B cell (primary cell): ENCODE measurements around the gene SCN2B. TPM values are rescaled to one million over a fixed set of nuclear protein-coding genes. Genes with fewer than 3 reads are reported as not detected.

Experiments
- ATAC-seq: fragments of 200-7000 bp; cut with Tn5 transposase; one replicate; pipeline ENCODE4 v1.10.0; 2021; ENCODE audit warnings: low read depth, mild to moderate bottlenecking, moderate number of reproducible peaks, moderate library complexity
- CTCF ChIA-PET: fragments of 350-600 bp; sonication (Branson Sonifier 250); formaldehyde crosslinking; loops from one replicate; lab custom pipeline; 2021; ENCODE audit warnings: antibody characterized with exemption, inconsistent platforms; lab: Charles Lee
- POLR2A ChIA-PET: fragments of 350-600 bp; sonication (Branson Sonifier 250); formaldehyde crosslinking; loops from one replicate; lab custom pipeline; 2021; ENCODE audit warnings: antibody characterized with exemption; lab: Charles Lee
- DNase-seq: peaks from one replicate; pipeline ENCODE4 v3.0.0; 2013
- H2AFZ ChIP-seq: 2 replicates; pipeline ENCODE4 v1.6.1; 2012; ENCODE audit warnings: mild to moderate bottlenecking, low read depth, low read length; ENCODE audit not compliant: insufficient read depth, poor library complexity, severe bottlenecking
- H3K27ac ChIP-seq, 2 donors: 1 replicate in 1 of 2; 2 replicates in 1 of 2; pipeline ENCODE4 v1.5.1; 2012 to 2013; ENCODE audit warnings: low read length in 2 of 2, mild to moderate bottlenecking in 2 of 2, moderate library complexity in 1 of 2
- H3K27me3 ChIP-seq, 4 experiments: fragments of 200-600 bp in 1 of 4; sonication (generic) in 1 of 4; replicated peaks in 1 of 4; 1 replicate in 2 of 4; 2 replicates in 2 of 4; pipeline versions ENCODE4 v1.6.1 to v1.7.0; 2013 to 2016; ENCODE audit warnings: low read length in 3 of 4, mild to moderate bottlenecking in 2 of 4, mixed read lengths in 1 of 4, moderate library complexity in 1 of 4; ENCODE audit not compliant: insufficient read depth in 4 of 4, control insufficient read depth in 3 of 4; ENCODE audit errors: control extremely low read depth in 1 of 4
- H3K36me3 ChIP-seq, 2 experiments: replicated peaks in 1 of 2; 1 replicate in 1 of 2; 2 replicates in 1 of 2; pipeline versions ENCODE4 v1.6.1 to v1.7.1; 2013; ENCODE audit warnings: low read length in 1 of 2; ENCODE audit not compliant: insufficient read depth in 2 of 2, control insufficient read depth in 1 of 2; ENCODE audit errors: control extremely low read depth in 1 of 2, extremely low read depth in 1 of 2
- H3K4me1 ChIP-seq, 2 donors: fragments of 200-600 bp in 1 of 2; sonication (generic) in 1 of 2; 1 replicate in 1 of 2; 2 replicates in 1 of 2; pipeline versions ENCODE4 v1.5.1 to v1.6.1; 2013 to 2017; ENCODE audit warnings: low read length in 2 of 2; ENCODE audit not compliant: control insufficient read depth in 2 of 2, insufficient read depth in 2 of 2
- H3K4me2 ChIP-seq: replicated peaks from 2 replicates; pipeline ENCODE3; 2012; ENCODE audit warnings: mild to moderate bottlenecking, low read depth, low read length; ENCODE audit not compliant: poor library complexity, severe bottlenecking
- H3K4me3 ChIP-seq, 5 experiments: fragments of 200-600 bp in 1 of 5; sonication (generic) in 1 of 5; 1 replicate in 3 of 5; 2 replicates in 2 of 5; pipeline versions ENCODE4 v1.5.1 to v1.7.0; 2011 to 2016; ENCODE audit warnings: low read length in 4 of 5, mild to moderate bottlenecking in 4 of 5, low read depth in 2 of 5, control low read depth in 1 of 5, moderate library complexity in 1 of 5; ENCODE audit not compliant: insufficient read depth in 1 of 5; ENCODE audit errors: control extremely low read depth in 1 of 5, extremely low read depth in 1 of 5
- H3K79me2 ChIP-seq: fragments of 200-600 bp; sonication (generic); one replicate; pipeline ENCODE4 v1.6.0; 2016; ENCODE audit warnings: low read length; ENCODE audit not compliant: control insufficient read depth, insufficient read depth
- H3K9ac ChIP-seq: fragments of 200-600 bp; sonication (generic); 2 replicates; pipeline ENCODE4 v1.6.1; 2017; ENCODE audit warnings: mild to moderate bottlenecking, low read length, moderate library complexity
- H3K9me3 ChIP-seq, 3 donors: one replicate each; pipeline versions ENCODE4 v1.6.1 to v1.7.1; 2013; ENCODE audit warnings: low read length in 2 of 3; ENCODE audit not compliant: control insufficient read depth in 2 of 3, insufficient read depth in 1 of 3; ENCODE audit errors: control extremely low read depth in 1 of 3
- H4K20me1 ChIP-seq: 2 replicates; pipeline ENCODE4 v1.6.0; 2012; ENCODE audit warnings: mild to moderate bottlenecking, low read length; ENCODE audit not compliant: insufficient read depth, control insufficient read depth, poor library complexity, severe bottlenecking
- H3K27ac Mint-ChIP-seq: one replicate; pipeline ENCODE4 v1.8.0; 2021; ENCODE audit warnings: mixed read lengths
- H3K27me3 Mint-ChIP-seq: one replicate; pipeline ENCODE4 v1.8.0; 2021; ENCODE audit warnings: mixed read lengths
- H3K4me1 Mint-ChIP-seq: one replicate; pipeline ENCODE4 v1.8.0; 2021; ENCODE audit warnings: mixed read lengths
- H3K4me3 Mint-ChIP-seq: one replicate; pipeline ENCODE4 v1.8.0; 2021; ENCODE audit warnings: mixed read lengths
- H3K9me3 Mint-ChIP-seq: one replicate; pipeline ENCODE4 v1.8.0; 2022; ENCODE audit warnings: mixed read lengths; ENCODE audit not compliant: insufficient read depth
- CTCF ChIP-seq: fragments of 200-600 bp; IDR thresholded peaks from one replicate; pipeline ENCODE4 v1.8.0; 2022; ENCODE audit warnings: antibody characterized with exemption, mild to moderate bottlenecking
- EZH2 ChIP-seq: IDR thresholded peaks from 2 replicates; pipeline ENCODE4 v1.6.1; 2012; ENCODE audit warnings: borderline replicate concordance, low read depth, mild to moderate bottlenecking, moderate library complexity, low read length; ENCODE audit not compliant: insufficient read depth, poor library complexity, severe bottlenecking
- WGBS: methylation state at CpG from one replicate; pipeline ENCODE4 v1.1.5; 2013; ENCODE audit warnings: missing lambda C conversion rate; ENCODE audit not compliant: insufficient coverage; 5-methylcytosine and 5-hydroxymethylcytosine counted together
- intact Hi-C: fragments of 100-400 bp; cut with micrococcal nuclease; formaldehyde crosslinking; loops from one replicate; pipeline ENCODE4 v1.10.0; 2022
- polyA plus RNA-seq: library from polyadenylated mRNA; depleted of rRNA; stranded (reverse); fragments of >200 nt; gene quantifications from 2 replicates; pipeline ENCODE4 v1.2.3, GENCODE V29; 2012
- total RNA-seq, 2 donors: library from RNA; stranded (reverse); fragments of 120-200 nt in 1 of 2; gene quantifications; 1 replicate in 1 of 2; 2 replicates in 1 of 2; pipeline versions ENCODE4 v1.2.3 to v1.2.4, GENCODE V29; 2013 to 2022

Gene SCN2B
- total and polyA plus RNA-seq, 2 donors (not counting 1 experiment from before 2014, with no cell fraction given): not detected

- no peaks in the 10 kb centered on the region for H3K79me2 ChIP-seq
- Mint-ChIP-seq H3K4me3 (no peak overlapping the region), H3K27ac (no peak overlapping the region), H3K4me1 (no peaks in the 10 kb centered on the region), H3K27me3 (peaks cover 51% of the 10 kb centered on the region), H3K9me3 (no peaks in the 10 kb centered on the region)
- no CpG with 5 or more reads among the region's 2 CpGs for WGBS
- H3K4me1 ChIP-seq: no peaks in the 10 kb centered on the region
- intact Hi-C loops: no loop called here
- H3K9me3 ChIP-seq: no peaks in the 10 kb centered on the region
- POLR2A ChIA-PET: no interaction called here
- TF ChIP-seq CTCF (no peak), EZH2 (no peak)
- no peak overlapping the region for H3K4me2 ChIP-seq
- CTCF ChIA-PET: no interaction called here
- no peak overlapping the region for H3K27ac ChIP-seq
- no peak overlapping the region for H2AFZ ChIP-seq
- DNase-seq (no peak), ATAC-seq (no peak)
- peaks cover 0 to 12% (median 5%) of the 10 kb centered on the region in 4 experiments for H3K27me3 ChIP-seq
- H3K9ac ChIP-seq: no peak overlapping the region
- no peaks in the 10 kb centered on the region for H3K36me3 ChIP-seq
- no peak overlapping the region for H3K4me3 ChIP-seq
- H4K20me1 ChIP-seq: no peaks in the 10 kb centered on the region
These were observed 40.1 kb downstream of the SCN2B start for GRCh38 chr11:118136341-118136740.

- H3K4me1 Mint-ChIP-seq: no peaks in the 10 kb centered on the region
- TF ChIP-seq EZH2 (no peak), CTCF (no peak)
- H3K9ac ChIP-seq: no peak overlapping the region
- H4K20me1 ChIP-seq: no peaks in the 10 kb centered on the region
- H3K4me1 ChIP-seq: no peaks in the 10 kb centered on the region
- no peak overlapping the region for H2AFZ ChIP-seq
- H3K27me3 Mint-ChIP-seq: peaks cover 48% of the 10 kb centered on the region
- ChIA-PET POLR2A (no interaction called here), CTCF (no interaction called here)
- H3K4me2 ChIP-seq: no peak overlapping the region
- intact Hi-C loops: no loop called here
- WGBS: 100% methylated on average over 1 of the region's 5 CpGs
- no peaks in the 10 kb centered on the region for H3K36me3 ChIP-seq
- no peak overlapping the region for H3K27ac ChIP-seq
- no peaks in the 10 kb centered on the region for H3K9me3 ChIP-seq
- peaks cover 0 to 11% (median 5%) of the 10 kb centered on the region in 4 experiments for H3K27me3 ChIP-seq
- no peak for DNase-seq
- ATAC-seq: no peak
- no peak overlapping the region for H3K27ac Mint-ChIP-seq
- no peaks in the 10 kb centered on the region for H3K79me2 ChIP-seq
- H3K4me3 ChIP-seq: no peak overlapping the region
- no peaks in the 10 kb centered on the region for H3K9me3 Mint-ChIP-seq
- no peak overlapping the region for H3K4me3 Mint-ChIP-seq
These were observed 40.7 kb downstream of the SCN2B start for GRCh38 chr11:118135796-118136165.
